ENCODE data around the gene CNTNAP2. TPM values are rescaled to one million over a fixed set of nuclear protein-coding genes. Genes with fewer than 3 reads are reported as not detected.

The CNTNAP2 gene
- total RNA-seq, 1 experiment from 2014 or later, result 64.5 TPM

DNA sequence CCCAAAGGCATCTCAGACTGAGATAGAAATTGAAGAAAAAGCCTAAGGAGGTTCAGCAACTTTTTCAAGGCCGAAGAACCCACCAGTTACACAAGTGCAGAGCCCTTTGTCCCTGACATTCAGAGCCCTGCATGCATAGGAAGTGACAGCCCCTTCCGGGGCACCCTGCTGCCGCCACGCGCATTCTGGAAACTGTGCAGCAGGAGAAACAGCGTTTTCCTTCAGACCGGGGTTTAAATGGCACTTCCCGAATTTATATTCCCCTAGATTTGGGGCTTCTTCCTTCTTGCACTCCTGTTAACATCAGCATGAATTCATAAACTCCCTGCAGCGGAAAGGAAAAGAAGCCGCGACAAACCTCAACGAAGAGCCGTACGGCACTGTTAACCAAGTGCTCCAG, 2283.5 kb downstream of the CNTNAP2 start:
- DNase-seq, result no peak
- H3K4me1 Mint-ChIP-seq, result peaks cover 70 to 72% of the 10 kb centered on the region in 2 experiments
- Histone ChIP-seq H2BK20ac (ENCODE audit: low read depth, low read length, poor library complexity, severe bottlenecking) (no peak overlapping the region), H3K23me2 (ENCODE audit: insufficient read length, low read depth, low read length, poor library complexity, severe bottlenecking) (no peaks in the 10 kb centered on the region), H3K27me3 (ENCODE audit: insufficient read depth, low read length) (no peaks in the 10 kb centered on the region), H3K23ac (ENCODE audit: insufficient read length, low read depth, low read length) (no peak overlapping the region), H3K9me3 (ENCODE audit: control insufficient read depth, low read depth, low read length) (no peaks in the 10 kb centered on the region), H3K4me1 (ENCODE audit: insufficient read depth, low read length) (peaks cover 26% of the 10 kb centered on the region), H3T11ph (ENCODE audit: low read length) (no peak overlapping the region), H2BK15ac (ENCODE audit: low read depth, low read length) (no peak overlapping the region), H2BK5ac (ENCODE audit: insufficient read length, low read length) (no peak overlapping the region), H3K9ac (ENCODE audit: extremely low read depth, insufficient read length, low read length) (no peak overlapping the region), H4K8ac (replicated peaks; ENCODE audit: insufficient read length, low read depth, low read length) (no peak overlapping the region), H4K91ac (ENCODE audit: insufficient read length, low read depth, low read length) (no peak overlapping the region), H3K79me2 (ENCODE audit: insufficient read depth, low read length) (no peaks in the 10 kb centered on the region), H4K20me1 (ENCODE audit: control insufficient read depth, insufficient read depth, insufficient read length) (no peaks in the 10 kb centered on the region), H2BK120ac (ENCODE audit: low read depth, low read length, poor library complexity, severe bottlenecking) (no peak overlapping the region), H3K4ac (ENCODE audit: low read depth, low read length) (no peak overlapping the region), H3K56ac (ENCODE audit: insufficient read length, low read depth, low read length) (no peak overlapping the region), H2AFZ (ENCODE audit: low read length) (no peak overlapping the region), H2BK12ac (ENCODE audit: insufficient read length, low read depth, low read length) (no peak overlapping the region), H3K18ac (ENCODE audit: insufficient read length, low read depth, low read length) (no peak overlapping the region), H3K27ac (ENCODE audit: insufficient read length, low read depth, low read length) (no peak overlapping the region), H3K79me1 (ENCODE audit: insufficient read depth, low read depth, low read length, poor library complexity, severe bottlenecking) (peaks cover 2% of the 10 kb centered on the region), H3K14ac (ENCODE audit: insufficient read depth, low read length) (no peak overlapping the region), H4K5ac (ENCODE audit: insufficient read length, low read depth, low read length) (no peak overlapping the region), H3K4me2 (ENCODE audit: insufficient read depth, insufficient read length, low read length) (no peak overlapping the region), H2AK5ac (ENCODE audit: insufficient read length, low read length) (no peak overlapping the region)
- no peaks in the 10 kb centered on the region for H3K9me3 Mint-ChIP-seq
- TF ChIP-seq, protein P1, sequence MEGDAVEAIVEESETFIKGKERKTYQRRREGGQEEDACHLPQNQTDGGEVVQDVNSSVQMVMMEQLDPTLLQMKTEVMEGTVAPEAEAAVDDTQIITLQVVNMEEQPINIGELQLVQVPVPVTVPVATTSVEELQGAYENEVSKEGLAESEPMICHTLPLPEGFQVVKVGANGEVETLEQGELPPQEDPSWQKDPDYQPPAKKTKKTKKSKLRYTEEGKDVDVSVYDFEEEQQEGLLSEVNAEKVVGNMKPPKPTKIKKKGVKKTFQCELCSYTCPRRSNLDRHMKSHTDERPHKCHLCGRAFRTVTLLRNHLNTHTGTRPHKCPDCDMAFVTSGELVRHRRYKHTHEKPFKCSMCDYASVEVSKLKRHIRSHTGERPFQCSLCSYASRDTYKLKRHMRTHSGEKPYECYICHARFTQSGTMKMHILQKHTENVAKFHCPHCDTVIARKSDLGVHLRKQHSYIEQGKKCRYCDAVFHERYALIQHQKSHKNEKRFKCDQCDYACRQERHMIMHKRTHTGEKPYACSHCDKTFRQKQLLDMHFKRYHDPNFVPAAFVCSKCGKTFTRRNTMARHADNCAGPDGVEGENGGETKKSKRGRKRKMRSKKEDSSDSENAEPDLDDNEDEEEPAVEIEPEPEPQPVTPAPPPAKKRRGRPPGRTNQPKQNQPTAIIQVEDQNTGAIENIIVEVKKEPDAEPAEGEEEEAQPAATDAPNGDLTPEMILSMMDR (conservative IDR thresholded peaks at IDR 0.05), result no peak
- no peak overlapping the region for H3K4me3 Mint-ChIP-seq
- H3K27me3 Mint-ChIP-seq (ENCODE audit: low read depth), result no peaks in the 10 kb centered on the region
- H3K36me3 Mint-ChIP-seq (ENCODE audit: insufficient read depth in 1 of 3, low read depth in 3 of 3), result peaks cover 0 to 8% (median 5%) of the 10 kb centered on the region in 3 experiments; a peak in 4 of 7 replicates
- peak overlapping the region; percentile 16 to 76 (median 74); a peak in 5 of 7 replicates for H3K27ac Mint-ChIP-seq
- no CpG with 5 or more reads among the region's 14 CpGs for WGBS (ENCODE audit: extremely low coverage, insufficient read length, low lambda C conversion rate)
